ENCODE measurements around the gene RERE.
"Not testable (repeated sequence)": the region's sequence is repeated elsewhere in the genome, so short reads cannot be mapped to it uniquely, and the experiment has no call there.

The RERE gene

GRCh38 chr1:8831340-8831739 is 13.9 kb upstream of the RERE start:
- Histone ChIP-seq H3K4me3 (ENCODE audit: low read depth, low read length) (no peak overlapping the region), H3K36me3 (no peaks in the 10 kb centered on the region), H3K27me3 (no peaks in the 10 kb centered on the region), H3K9me3 (no peaks in the 10 kb centered on the region), H3K4me1 (no peaks in the 10 kb centered on the region)
- no peak for DNase-seq
- peak; percentile 32 for TF ChIP-seq CTCF (IDR thresholded peaks at IDR 0.05; ENCODE audit: low read depth, low read length)

GRCh38 chr1:8830732-8831131 is 13.3 kb upstream of the RERE start:
- not testable (repeated sequence) for H3K4me3 ChIP-seq (ENCODE audit: low read depth, low read length); DNase-seq; H3K36me3 ChIP-seq; H3K4me1 ChIP-seq; H3K9me3 ChIP-seq; H3K27me3 ChIP-seq

GRCh38 chr1:8825985-8826481 is 8.6 kb upstream of the RERE start:
- no peaks in the 10 kb centered on the region for H3K36me3 ChIP-seq
- no peaks in the 10 kb centered on the region for H3K4me1 ChIP-seq
- H3K27me3 ChIP-seq = no peaks in the 10 kb centered on the region
- DNase-seq = no peak
- no peak overlapping the region for H3K4me3 ChIP-seq (ENCODE audit: low read depth, low read length)
- TF ChIP-seq CTCF (IDR thresholded peaks at IDR 0.05; ENCODE audit: low read depth, low read length) = no peak
- no peaks in the 10 kb centered on the region for H3K9me3 ChIP-seq

- TF ChIP-seq CTCF (IDR thresholded peaks at IDR 0.05; ENCODE audit: low read depth, low read length) = no peak
- no peaks in the 10 kb centered on the region for H3K9me3 ChIP-seq
- DNase-seq = no peak
- no peaks in the 10 kb centered on the region for H3K4me1 ChIP-seq
- H3K27me3 ChIP-seq = no peaks in the 10 kb centered on the region
- H3K36me3 ChIP-seq = no peaks in the 10 kb centered on the region
- no peak overlapping the region for H3K4me3 ChIP-seq (ENCODE audit: low read depth, low read length)
Observed at GRCh38 chr1:8823295-8823664, 5.8 kb upstream of the RERE start.

- DNase-seq = no peak
- Histone ChIP-seq H3K4me3 (ENCODE audit: low read depth, low read length) (no peak overlapping the region), H3K27me3 (no peaks in the 10 kb centered on the region), H3K4me1 (no peaks in the 10 kb centered on the region), H3K36me3 (no peaks in the 10 kb centered on the region), H3K9me3 (no peaks in the 10 kb centered on the region)
- TF ChIP-seq CTCF (IDR thresholded peaks at IDR 0.05; ENCODE audit: low read depth, low read length) = no peak
Observed at GRCh38 chr1:8822373-8823294, 5.2 kb upstream of the RERE start.

- H3K9me3 ChIP-seq = no peaks in the 10 kb centered on the region
- no peaks in the 10 kb centered on the region for H3K27me3 ChIP-seq
- no peak for DNase-seq
- H3K36me3 ChIP-seq = no peaks in the 10 kb centered on the region
- TF ChIP-seq CTCF (IDR thresholded peaks at IDR 0.05; ENCODE audit: low read depth, low read length) = no peak
- no peak overlapping the region for H3K4me3 ChIP-seq (ENCODE audit: low read depth, low read length)
- H3K4me1 ChIP-seq = no peaks in the 10 kb centered on the region
Observed at GRCh38 chr1:8821084-8821483, 3.6 kb upstream of the RERE start.

GRCh38 chr1:8818789-8819188 is 1.3 kb upstream of the RERE start:
- not testable (repeated sequence) for H3K4me3 ChIP-seq (ENCODE audit: low read depth, low read length)

More at GRCh38 chr1:8818789-8819188, 1.3 kb upstream of the RERE start:
- H3K27me3 ChIP-seq, H3K9me3 ChIP-seq, DNase-seq, H3K36me3 ChIP-seq, H3K4me1 ChIP-seq: not testable (repeated sequence)
